NCI-H1694 (cell line): ENCODE data around the gene CTH.
"Not testable (repeated sequence)": the region's sequence is repeated elsewhere in the genome, so short reads cannot be mapped to it uniquely, and the experiment has no call there.

ENCODE experiments used
- DNase-seq: peaks from one replicate; lab custom pipeline; 2025; lab: John Stamatoyannopoulos, UW

The CTH gene

GRCh38 chr1:70410604-70411359 lies at the start of gene CTH:
CTH (plus strand) TSS chr1:70411268; CDS start chr1:70411416, 148 bp downstream.
- DNase-seq, result peak; percentile 86

- DNase-seq, result no peak
Measured at GRCh38 chr1:70361727-70362398, 49.2 kb upstream of the CTH start.

GRCh38 chr1:70364439-70364838 lies 46.6 kb upstream of the CTH start:
- DNase-seq, result no peak

- not testable (repeated sequence) for DNase-seq
Measured at GRCh38 chr1:70366425-70366952, 44.6 kb upstream of the CTH start.

GRCh38 chr1:70366997-70367396 lies 44.1 kb upstream of the CTH start:
- DNase-seq, result not testable (repeated sequence)

- DNase-seq, result not testable (repeated sequence)
Measured at GRCh38 chr1:70367397-70367796, 43.7 kb upstream of the CTH start.

GRCh38 chr1:70371586-70371985 lies 39.5 kb upstream of the CTH start:
- DNase-seq, result not testable (repeated sequence)

- DNase-seq, result no peak
Measured at GRCh38 chr1:70372426-70372825, 38.6 kb upstream of the CTH start.

GRCh38 chr1:70373580-70373979 lies 37.5 kb upstream of the CTH start:
- DNase-seq, result not testable (repeated sequence)

- DNase-seq, result no peak
Measured at GRCh38 chr1:70376196-70376595, 34.9 kb upstream of the CTH start.

GRCh38 chr1:70382682-70383081 lies 28.4 kb upstream of the CTH start:
- no peak for DNase-seq

GRCh38 chr1:70383483-70383882 lies 27.6 kb upstream of the CTH start:
- no peak for DNase-seq

- DNase-seq, result no peak
Measured at GRCh38 chr1:70384542-70384941, 26.5 kb upstream of the CTH start.

GRCh38 chr1:70385477-70385876 lies 25.6 kb upstream of the CTH start:
- no peak for DNase-seq

- no peak for DNase-seq
Measured at GRCh38 chr1:70386121-70386520, 24.9 kb upstream of the CTH start.

GRCh38 chr1:70387507-70387906 lies 23.6 kb upstream of the CTH start:
- no peak for DNase-seq

- no peak for DNase-seq
Measured at GRCh38 chr1:70392626-70393025, 18.4 kb upstream of the CTH start.

GRCh38 chr1:70396607-70397006 lies 14.5 kb upstream of the CTH start:
- DNase-seq, result no peak

- DNase-seq, result no peak
Measured at GRCh38 chr1:70397013-70397412, 14.1 kb upstream of the CTH start.

GRCh38 chr1:70400335-70400734 lies 10.7 kb upstream of the CTH start:
- DNase-seq, result no peak

GRCh38 chr1:70401974-70402373 lies 9.1 kb upstream of the CTH start:
- no peak for DNase-seq

GRCh38 chr1:70403759-70404158 lies 7.3 kb upstream of the CTH start:
- DNase-seq, result no peak

GRCh38 chr1:70405780-70406416 lies 5.2 kb upstream of the CTH start:
- no peak for DNase-seq
